ENCODE measurements around the gene MRC2.

Gene MRC2

GRCh38 chr17:62641951-62642350 is 14.5 kb downstream of the MRC2 start:
- no peak for DNase-seq

GRCh38 chr17:62643496-62643895 is 16.0 kb downstream of the MRC2 start:
- DNase-seq, result no peak

- DNase-seq, result no peak
Observed at GRCh38 chr17:62644487-62645173, 17.2 kb downstream of the MRC2 start.

- no peak for DNase-seq
Observed at GRCh38 chr17:62648251-62648955, 20.9 kb downstream of the MRC2 start.

- no peak for DNase-seq
Observed at GRCh38 chr17:62648956-62649294, 21.5 kb downstream of the MRC2 start.

- no peak for DNase-seq
Observed at GRCh38 chr17:62649570-62649969, 22.1 kb downstream of the MRC2 start.

GRCh38 chr17:62650587-62650986 is 23.1 kb downstream of the MRC2 start:
- no peak for DNase-seq

- DNase-seq, result peak in 1 of 2 donors; percentile 38
Observed at GRCh38 chr17:62652251-62653001, 25.0 kb downstream of the MRC2 start.

GRCh38 chr17:62653002-62653825 is 25.7 kb downstream of the MRC2 start:
- DNase-seq, result peak; percentile 24 to 49

GRCh38 chr17:62653826-62654761 is 26.6 kb downstream of the MRC2 start:
- no peak for DNase-seq

GRCh38 chr17:62655656-62656055 is 28.2 kb downstream of the MRC2 start:
- no peak for DNase-seq

GRCh38 chr17:62656446-62656845 is 29.0 kb downstream of the MRC2 start:
- DNase-seq, result no peak

GRCh38 chr17:62657145-62657665 is 29.7 kb downstream of the MRC2 start:
- DNase-seq, result no peak

- DNase-seq, result no peak
Observed at GRCh38 chr17:62657690-62658089, 30.2 kb downstream of the MRC2 start.

GRCh38 chr17:62658136-62658920 is 30.9 kb downstream of the MRC2 start:
- DNase-seq, result no peak

- no peak for DNase-seq
Observed at GRCh38 chr17:62660629-62661118, 33.2 kb downstream of the MRC2 start.

- no peak for DNase-seq
Observed at GRCh38 chr17:62661337-62661736, 33.9 kb downstream of the MRC2 start.

- DNase-seq, result no peak
Observed at GRCh38 chr17:62662855-62663254, 35.4 kb downstream of the MRC2 start.

GRCh38 chr17:62663304-62663703 is 35.8 kb downstream of the MRC2 start:
- no peak for DNase-seq

- DNase-seq, result no peak
Observed at GRCh38 chr17:62664336-62665120, 37.1 kb downstream of the MRC2 start.

All from hippocampal formation (tissue), 2 donors.